C4-2B (cell line): ENCODE measurements around the gene ZNF445.

ENCODE experiments used
- CTCF ChIP-seq: fragments of 450-650 bp; conservative IDR thresholded peaks from 2 replicates; pipeline ENCODE4 v1.5.1; 2017; ENCODE audit warnings: mild to moderate bottlenecking
- ZFX ChIP-seq: fragments of 450-650 bp; IDR thresholded peaks from 2 replicates; pipeline ENCODE4 v1.6.1; 2017

GRCh38 chr3:44455318-44455717 is 22.2 kb downstream of the ZNF445 start:
- TF ChIP-seq CTCF (no peak), ZFX (no peak)
